Activated CD4-positive, alpha-beta memory T cell treated with anti-CD3 and anti-CD28 coated beads for 36 hours (primary cell): ENCODE data around the gene KRT17. TPM values are rescaled to one million over a fixed set of nuclear protein-coding genes. Genes with fewer than 3 reads are reported as not detected.

Source experiments
- CTCF ChIA-PET: fragments of 350-600 bp; sonication (Branson Sonifier 250); formaldehyde crosslinking; loops from one replicate; lab custom pipeline; 2021; ENCODE audit warnings: antibody characterized with exemption, inconsistent platforms; lab: Charles Lee
- POLR2A ChIA-PET: fragments of 350-600 bp; sonication (Branson Sonifier 250); formaldehyde crosslinking; loops from one replicate; lab custom pipeline; 2021; ENCODE audit warnings: antibody characterized with exemption; lab: Charles Lee
- DNase-seq: peaks from one replicate; pipeline ENCODE4 v3.0.0-alpha.2; 2020
- H3K27ac Mint-ChIP-seq: one replicate; pipeline ENCODE4 v1.8.0; 2021; ENCODE audit warnings: mixed read lengths
- H3K27me3 Mint-ChIP-seq: one replicate; pipeline ENCODE4 v1.8.0; 2021; ENCODE audit warnings: mixed read lengths
- H3K36me3 Mint-ChIP-seq: one replicate; pipeline ENCODE4 v1.8.0; 2021; ENCODE audit warnings: mixed read lengths
- H3K4me1 Mint-ChIP-seq: one replicate; pipeline ENCODE4 v1.8.0; 2021; ENCODE audit warnings: low read depth, mixed read lengths
- H3K4me3 Mint-ChIP-seq: one replicate; pipeline ENCODE4 v1.8.0; 2021; ENCODE audit warnings: mild to moderate bottlenecking, mixed read lengths
- H3K9me3 Mint-ChIP-seq: one replicate; pipeline ENCODE4 v1.8.0; 2021; ENCODE audit warnings: mixed read lengths
- intact Hi-C: fragments of 100-400 bp; cut with micrococcal nuclease; formaldehyde crosslinking; loops from one replicate; pipeline ENCODE4 v1.15.1; 2023
- total RNA-seq, 2 experiments: library from RNA; stranded (reverse); gene quantifications; one replicate each; pipeline ENCODE4 v1.2.3, GENCODE V29; 2021

The KRT17 gene
- total RNA-seq, 2 experiments from 2014 or later: not detected

DNA sequence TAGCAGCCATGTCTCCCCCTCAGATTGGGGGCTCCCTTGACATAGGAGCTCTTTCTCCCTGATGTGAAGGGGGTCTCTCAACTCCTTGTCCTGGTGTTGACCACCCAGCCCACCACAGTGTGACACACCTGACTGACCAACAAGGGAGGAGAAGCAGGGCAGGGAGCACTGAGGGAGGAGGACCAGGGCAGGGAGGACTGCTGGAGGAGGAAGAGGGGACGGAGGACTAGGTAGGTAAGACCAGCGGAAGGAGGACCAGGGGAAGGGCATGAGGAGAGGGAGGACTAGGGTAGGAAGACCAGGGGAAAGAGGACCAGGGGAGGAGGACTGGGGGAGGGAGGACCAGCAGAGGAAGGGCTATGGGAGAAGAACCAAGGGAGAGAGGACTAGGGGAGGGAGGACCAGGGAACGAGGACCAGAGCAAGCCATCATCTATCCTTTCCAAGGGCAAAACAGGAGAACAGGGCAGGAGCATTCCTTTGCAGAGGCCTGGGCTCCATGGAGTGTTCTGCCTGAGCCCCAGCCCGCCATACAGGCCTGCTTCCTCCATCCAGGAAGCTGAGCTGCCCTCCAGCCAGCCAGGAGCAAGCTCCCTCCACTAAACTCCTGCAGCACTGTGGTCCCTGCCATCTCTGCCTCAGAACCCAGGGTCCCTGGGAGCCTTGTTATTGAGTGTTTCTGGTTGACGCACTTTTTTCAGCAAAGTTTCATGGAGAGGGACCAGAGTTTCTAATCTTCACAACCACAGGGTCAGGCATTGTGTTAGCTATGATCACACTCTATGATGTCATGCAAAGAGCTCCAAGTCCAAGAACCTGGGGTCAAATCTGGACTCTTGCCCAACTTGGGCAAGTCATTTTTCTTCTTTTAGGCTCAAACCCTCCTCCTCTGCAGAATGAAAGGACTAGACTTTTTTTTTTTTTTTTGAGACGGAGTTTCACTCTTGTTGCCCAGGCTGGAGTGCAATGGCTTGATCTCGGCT, 15.4 kb upstream of the KRT17 start:
- no peak for DNase-seq
- Mint-ChIP-seq H3K9me3 (no peaks in the 10 kb centered on the region), H3K36me3 (no peaks in the 10 kb centered on the region), H3K27me3 (no peaks in the 10 kb centered on the region), H3K4me3 (no peak overlapping the region), H3K27ac (no peak overlapping the region), H3K4me1 (no peaks in the 10 kb centered on the region)
- ChIA-PET POLR2A (no interaction called here), CTCF (interaction anchor here (1.0 to 1.7 kb wide), 2 partner anchors 9 to 90 kb away, joined by 3 to 5 read pairs; no protein-coding TSS in a partner anchor)
- intact Hi-C loops: no loop called here

- Mint-ChIP-seq H3K4me3 (no peak overlapping the region), H3K9me3 (no peaks in the 10 kb centered on the region), H3K27ac (no peak overlapping the region), H3K36me3 (no peaks in the 10 kb centered on the region), H3K4me1 (no peaks in the 10 kb centered on the region), H3K27me3 (no peaks in the 10 kb centered on the region)
- POLR2A ChIA-PET: no interaction called here
- CTCF ChIA-PET: interaction anchor here (0.8 to 1.0 kb wide), 2 partner anchors 24 to 89 kb away, joined by 3 read pairs; no protein-coding TSS in a partner anchor
- intact Hi-C loops: no loop called here
- DNase-seq: no peak
Measured at GRCh38 chr17:41638941-41639340, 14.6 kb upstream of the KRT17 start.

DNA sequence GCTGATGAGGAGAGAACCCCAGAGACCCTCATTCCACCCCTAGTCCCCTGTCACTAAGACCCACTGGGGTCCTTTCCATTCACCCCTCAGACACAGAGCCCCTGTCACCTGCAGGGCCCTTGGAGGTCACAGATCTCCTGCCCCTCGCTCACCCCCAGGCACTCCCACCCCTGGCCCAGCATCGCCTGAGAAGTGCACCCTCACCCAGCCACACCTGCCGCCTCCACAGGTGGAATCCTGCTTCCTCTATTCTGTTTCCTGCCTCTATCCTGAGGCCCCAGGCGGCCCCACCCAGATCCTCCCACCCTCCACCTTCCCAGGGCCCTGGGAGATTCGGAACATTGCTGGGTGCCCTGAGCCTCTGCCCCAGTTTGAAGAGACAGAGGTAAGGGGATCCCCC, 13.8 kb upstream of the KRT17 start:
- no peak for DNase-seq
- no peak overlapping the region for H3K27ac Mint-ChIP-seq
- H3K9me3 Mint-ChIP-seq: no peaks in the 10 kb centered on the region
- H3K36me3 Mint-ChIP-seq: no peaks in the 10 kb centered on the region
- H3K4me1 Mint-ChIP-seq: no peaks in the 10 kb centered on the region
- CTCF ChIA-PET: no interaction called here
- POLR2A ChIA-PET: no interaction called here
- intact Hi-C loops: no loop called here
- no peak overlapping the region for H3K4me3 Mint-ChIP-seq
- no peaks in the 10 kb centered on the region for H3K27me3 Mint-ChIP-seq

DNA sequence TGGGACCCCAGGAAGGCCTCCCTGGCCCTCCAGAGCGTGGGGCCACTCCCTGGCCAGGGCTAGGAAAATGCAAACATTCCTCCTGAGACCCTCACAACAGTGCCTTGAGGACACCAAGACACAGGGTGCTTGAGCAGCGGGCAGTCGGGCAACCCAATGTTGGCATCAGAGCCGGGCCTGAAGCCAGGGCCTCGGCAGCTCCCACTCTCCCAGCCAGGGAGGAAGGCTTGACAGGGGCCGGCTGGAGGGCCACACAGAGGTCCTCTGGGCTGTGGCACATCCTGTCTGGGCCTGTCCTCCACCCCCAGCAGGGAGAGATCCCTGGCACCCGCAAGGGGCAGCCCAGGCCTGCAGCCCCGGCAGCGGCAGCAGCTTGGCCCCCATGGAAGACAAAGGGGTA, 12.3 kb upstream of the KRT17 start:
- CTCF ChIA-PET: interaction anchor here (1.6 kb wide), 1 partner anchor 12 kb away, joined by 4 read pairs; no protein-coding TSS in a partner anchor
- Mint-ChIP-seq H3K27ac (no peak overlapping the region), H3K4me3 (no peak overlapping the region), H3K36me3 (no peaks in the 10 kb centered on the region), H3K4me1 (no peaks in the 10 kb centered on the region), H3K27me3 (no peaks in the 10 kb centered on the region), H3K9me3 (no peaks in the 10 kb centered on the region)
- POLR2A ChIA-PET: no interaction called here
- intact Hi-C loops: no loop called here
- DNase-seq: no peak

DNA sequence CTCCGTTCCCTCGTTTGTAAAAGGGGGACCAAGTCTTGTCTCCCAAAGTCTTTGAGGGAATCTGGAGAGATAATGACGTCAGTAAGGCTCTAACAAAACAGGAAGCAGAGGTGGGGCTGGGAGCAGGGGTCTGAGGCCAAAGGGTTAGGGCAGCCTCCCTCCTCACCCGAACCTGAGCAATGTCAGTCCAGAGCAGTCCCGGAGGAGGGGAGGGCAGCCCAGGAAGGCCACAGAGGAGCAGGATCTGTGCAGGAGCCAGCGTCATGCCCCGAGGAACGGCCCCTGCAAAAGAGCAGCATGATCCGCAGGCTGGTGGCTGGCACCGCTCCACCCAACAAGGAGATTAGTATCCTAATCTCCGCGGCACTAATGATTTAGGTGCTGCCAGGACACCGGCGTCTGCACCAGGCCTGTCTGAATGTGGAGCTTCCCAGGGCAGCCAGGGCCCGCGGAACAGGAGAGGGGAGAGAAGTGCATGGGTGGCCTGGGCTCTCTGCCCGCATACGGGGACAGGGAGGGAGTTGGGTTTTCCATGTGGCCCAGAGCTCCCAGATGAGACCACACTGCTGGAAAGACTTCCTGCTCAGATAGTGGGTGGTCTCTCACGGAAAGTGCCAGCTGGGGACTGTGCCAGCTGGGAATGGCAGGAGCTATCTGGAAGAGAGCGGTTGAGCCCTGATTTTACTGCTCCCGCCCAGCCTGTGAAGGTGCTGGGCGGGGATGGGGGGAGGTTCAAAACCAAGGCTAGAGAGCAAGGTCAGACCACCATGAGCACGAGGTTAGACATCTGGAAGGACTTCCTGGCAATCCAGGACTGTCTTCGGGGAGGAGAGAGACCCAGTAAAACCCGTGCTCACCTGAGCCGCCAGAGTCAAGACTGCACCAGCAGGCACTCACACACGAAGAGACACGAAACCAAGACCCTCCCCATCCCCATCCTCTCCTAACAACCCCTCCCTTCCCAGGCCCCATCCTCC, 11.0 kb upstream of the KRT17 start:
- ChIA-PET CTCF (interaction anchor here (0.9 to 1.6 kb wide), 2 partner anchors 13 to 27 kb away, joined by 3 to 4 read pairs; no protein-coding TSS in a partner anchor), POLR2A (no interaction called here)
- H3K4me3 Mint-ChIP-seq: no peak overlapping the region
- DNase-seq: no peak
- no peaks in the 10 kb centered on the region for H3K4me1 Mint-ChIP-seq
- intact Hi-C loops: no loop called here
- H3K27me3 Mint-ChIP-seq: no peaks in the 10 kb centered on the region
- H3K27ac Mint-ChIP-seq: no peak overlapping the region
- no peaks in the 10 kb centered on the region for H3K9me3 Mint-ChIP-seq
- H3K36me3 Mint-ChIP-seq: no peaks in the 10 kb centered on the region

DNA sequence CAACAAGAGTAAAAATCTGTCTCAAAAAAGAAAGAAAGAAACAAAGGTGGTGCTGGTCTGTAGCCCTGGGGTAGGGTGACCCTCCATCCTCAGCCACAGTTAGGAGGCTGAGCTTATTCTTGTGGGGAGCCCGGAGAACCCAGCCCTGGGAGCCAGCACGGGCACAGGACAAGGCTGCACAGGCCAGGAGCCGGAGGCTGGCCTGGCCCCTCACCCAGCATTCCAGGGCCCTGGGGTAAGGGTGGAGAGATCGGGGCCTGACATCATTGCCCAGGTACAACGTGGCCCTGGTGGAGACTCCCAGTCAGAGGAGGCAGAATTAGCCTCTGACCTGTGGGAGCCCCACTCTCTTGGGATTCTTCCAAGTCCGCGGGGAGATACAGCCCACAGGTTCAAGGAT, 10.3 kb upstream of the KRT17 start:
- Mint-ChIP-seq H3K9me3 (no peaks in the 10 kb centered on the region), H3K27ac (no peak overlapping the region), H3K4me1 (no peaks in the 10 kb centered on the region), H3K4me3 (no peak overlapping the region), H3K27me3 (no peaks in the 10 kb centered on the region), H3K36me3 (no peaks in the 10 kb centered on the region)
- ChIA-PET CTCF (interaction anchor here (0.8 kb wide), 1 partner anchor 31 kb away, joined by 3 read pairs; no protein-coding TSS in a partner anchor), POLR2A (no interaction called here)
- intact Hi-C loops: no loop called here
- no peak for DNase-seq

GRCh38 chr17:41633556-41634199, 9.3 kb upstream of the KRT17 start:
- peak; percentile 12 for DNase-seq
- Mint-ChIP-seq H3K9me3 (no peaks in the 10 kb centered on the region), H3K4me3 (no peak overlapping the region), H3K27me3 (no peaks in the 10 kb centered on the region), H3K36me3 (no peaks in the 10 kb centered on the region), H3K4me1 (no peaks in the 10 kb centered on the region), H3K27ac (no peak overlapping the region)
- ChIA-PET CTCF (interaction anchor here (0.8 kb wide), 1 partner anchor 32 kb away, joined by 3 read pairs; no protein-coding TSS in a partner anchor), POLR2A (no interaction called here)
- intact Hi-C loops: no loop called here

GRCh38 chr17:41632482-41633105, 8.2 kb upstream of the KRT17 start:
- Mint-ChIP-seq H3K27ac (no peak overlapping the region), H3K4me1 (no peaks in the 10 kb centered on the region), H3K4me3 (no peak overlapping the region), H3K27me3 (no peaks in the 10 kb centered on the region), H3K36me3 (no peaks in the 10 kb centered on the region), H3K9me3 (no peaks in the 10 kb centered on the region)
- intact Hi-C loops: no loop called here
- no peak for DNase-seq
- CTCF ChIA-PET: no interaction called here
- POLR2A ChIA-PET: no interaction called here

DNA sequence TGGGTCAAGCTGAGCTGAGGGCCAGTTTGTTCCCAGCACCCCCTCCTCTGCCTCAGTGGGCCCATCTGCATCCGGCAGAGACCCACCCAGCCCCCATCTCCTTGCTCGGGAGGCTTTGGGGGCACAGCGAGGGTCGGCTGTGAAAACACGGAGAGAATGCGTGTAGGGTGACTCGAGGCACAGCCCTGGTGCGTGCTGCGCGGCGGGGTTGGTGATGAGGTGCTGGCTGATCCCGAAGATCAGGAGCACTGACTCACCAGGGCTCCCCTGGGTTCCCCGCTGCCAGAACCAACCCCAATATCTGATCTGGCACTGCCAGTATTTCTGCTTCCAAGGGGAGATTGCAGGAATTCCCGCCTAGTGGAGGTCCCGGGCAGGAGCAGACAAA, 7.5 kb upstream of the KRT17 start:
- H3K9me3 Mint-ChIP-seq: no peaks in the 10 kb centered on the region
- no peaks in the 10 kb centered on the region for H3K36me3 Mint-ChIP-seq
- ChIA-PET CTCF (no interaction called here), POLR2A (no interaction called here)
- no peaks in the 10 kb centered on the region for H3K27me3 Mint-ChIP-seq
- H3K4me1 Mint-ChIP-seq: no peaks in the 10 kb centered on the region
- DNase-seq: no peak
- no peak overlapping the region for H3K27ac Mint-ChIP-seq
- intact Hi-C loops: no loop called here
- H3K4me3 Mint-ChIP-seq: no peak overlapping the region

- no peak overlapping the region for H3K27ac Mint-ChIP-seq
- ChIA-PET CTCF (no interaction called here), POLR2A (no interaction called here)
- no peak overlapping the region for H3K4me3 Mint-ChIP-seq
- H3K4me1 Mint-ChIP-seq: no peaks in the 10 kb centered on the region
- no peaks in the 10 kb centered on the region for H3K36me3 Mint-ChIP-seq
- no peaks in the 10 kb centered on the region for H3K27me3 Mint-ChIP-seq
- H3K9me3 Mint-ChIP-seq: no peaks in the 10 kb centered on the region
- no peak for DNase-seq
- intact Hi-C loops: no loop called here
Measured at GRCh38 chr17:41631025-41631897, 6.9 kb upstream of the KRT17 start.
